Esophagus squamous epithelium (tissue), 5 donors: ENCODE measurements around the gene CEP250. TPM values are rescaled to one million over a fixed set of nuclear protein-coding genes. Genes with fewer than 3 reads are reported as not detected.
A peak's percentile ranks its signal among the peaks of the same experiment; 100 is the strongest.

Experiments
- DNase-seq: peaks from one replicate; lab custom pipeline; 2025; lab: John Stamatoyannopoulos, UW
- H3K27ac ChIP-seq, 4 donors: fragments of 200-600 bp; sonication (generic); one replicate each; pipeline ENCODE4 v1.5.1; 2016 to 2019; ENCODE audit warnings: mild to moderate bottlenecking in 1 of 4
- H3K27me3 ChIP-seq, 4 donors: fragments of 200-600 bp; sonication (generic); 1 replicate in 3 of 4; 2 replicates in 1 of 4; pipeline versions ENCODE4 v1.5.1 to v1.6.0; 2017 to 2021; ENCODE audit warnings: antibody characterized with exemption in 1 of 4
- H3K36me3 ChIP-seq, 3 donors: fragments of 200-600 bp; sonication (generic); one replicate each; pipeline ENCODE4 v1.5.1; 2016 to 2019
- H3K4me1 ChIP-seq, 3 donors: fragments of 200-600 bp; sonication (generic); one replicate each; pipeline ENCODE4 v1.5.1; 2017 to 2019
- H3K4me3 ChIP-seq, 4 donors: fragments of 200-600 bp; sonication (generic); 1 replicate in 3 of 4; 2 replicates in 1 of 4; pipeline ENCODE4 v1.5.1; 2016 to 2019; ENCODE audit warnings: mild to moderate bottlenecking in 2 of 4, moderate library complexity in 1 of 4
- H3K9me3 ChIP-seq, 3 donors: fragments of 200-600 bp; sonication (generic); one replicate each; pipeline ENCODE4 v1.5.1; 2016 to 2019
- CTCF ChIP-seq, 6 experiments: fragments of 450-650 bp in 4 of 6; fragments of 200-600 bp in 2 of 6; sonication (generic) in 2 of 6; IDR thresholded peaks; one replicate each; pipeline ENCODE4 v1.5.1; 2016 to 2019; ENCODE audit warnings: antibody characterized with exemption in 6 of 6, mild to moderate bottlenecking in 4 of 6, moderate library complexity in 4 of 6
- POLR2A ChIP-seq, 4 donors: fragments of 450-650 bp; IDR thresholded peaks; one replicate each; pipeline ENCODE4 v1.6.1; 2017; ENCODE audit warnings: antibody characterized with exemption in 4 of 4, mild to moderate bottlenecking in 4 of 4, moderate library complexity in 3 of 4
- WGBS, 2 donors: methylation state at CpG; one replicate each; pipeline ENCODE4 v1.1.5; 2018; 5-methylcytosine and 5-hydroxymethylcytosine counted together
- intact Hi-C: fragments of 100-400 bp; cut with DNase I; formaldehyde crosslinking; loops from one replicate; pipeline ENCODE4 v1.15.0; 2022
- total RNA-seq, 4 donors: library from RNA; depleted of rRNA; stranded (reverse); fragments of >200 nt; gene quantifications; one replicate each; pipeline ENCODE4 v1.1.0, GENCODE V29; 2016
- donor health status: DM: yes; HTN: yes; CAD: no.

Gene CEP250
- total RNA-seq, 4 donors from 2014 or later: 10.6 to 22.7 (median 16.6) TPM

GRCh38 chr20:35463455-35464300 lies 8.3 kb downstream of the CEP250 start:
- Histone ChIP-seq H3K36me3 (peaks cover 0 to 89% (median 19%) of the 10 kb centered on the region in 3 donors), H3K27ac (no peak overlapping the region), H3K4me3 (no peak overlapping the region), H3K4me1 (peaks cover 0 to 8% (median 0%) of the 10 kb centered on the region in 3 donors), H3K9me3 (no peaks in the 10 kb centered on the region), H3K27me3 (no peaks in the 10 kb centered on the region)
- DNase-seq: no peak
- intact Hi-C loops: no loop called here
- TF ChIP-seq POLR2A (IDR thresholded peaks at IDR 0.05): no peak
- peak; percentile 61 to 81 (median 75) for TF ChIP-seq CTCF (IDR thresholded peaks at IDR 0.05)
- WGBS, 2 donors: 20 to 32% methylated on average over 3 to 4 of the region's 4 CpGs

GRCh38 chr20:35465976-35466375 lies 10.6 kb downstream of the CEP250 start:
- no peaks in the 10 kb centered on the region for H3K9me3 ChIP-seq
- intact Hi-C loops: no loop called here
- H3K27me3 ChIP-seq: no peaks in the 10 kb centered on the region
- H3K27ac ChIP-seq: no peak overlapping the region
- no peak for DNase-seq
- H3K4me3 ChIP-seq: no peak overlapping the region
- H3K4me1 ChIP-seq: peaks cover 0 to 8% (median 0%) of the 10 kb centered on the region in 3 donors
- TF ChIP-seq CTCF (IDR thresholded peaks at IDR 0.05) (no peak), POLR2A (IDR thresholded peaks at IDR 0.05) (no peak)
- H3K36me3 ChIP-seq: peaks cover 0 to 93% (median 27%) of the 10 kb centered on the region in 3 donors
- 72 to 81% methylated on average over 4 to 6 of the region's 6 CpGs for WGBS, 2 donors

GRCh38 chr20:35466856-35467255 lies 11.5 kb downstream of the CEP250 start:
- intact Hi-C loops: no loop called here
- TF ChIP-seq POLR2A (IDR thresholded peaks at IDR 0.05) (no peak), CTCF (IDR thresholded peaks at IDR 0.05) (no peak)
- no peak overlapping the region for H3K4me3 ChIP-seq
- peaks cover 0 to 93% (median 30%) of the 10 kb centered on the region in 3 donors for H3K36me3 ChIP-seq
- H3K4me1 ChIP-seq: peaks cover 0 to 8% (median 0%) of the 10 kb centered on the region in 3 donors
- H3K27ac ChIP-seq: peak overlapping the region in 1 of 4 donors; percentile 36
- no peaks in the 10 kb centered on the region for H3K27me3 ChIP-seq
- DNase-seq: no peak
- H3K9me3 ChIP-seq: no peaks in the 10 kb centered on the region
- WGBS, 2 donors: 65 to 90% methylated on average over 4 to 5 of the region's 6 CpGs

- Histone ChIP-seq H3K4me1 (peaks cover 0 to 8% (median 0%) of the 10 kb centered on the region in 3 donors), H3K4me3 (no peak overlapping the region), H3K27me3 (no peaks in the 10 kb centered on the region), H3K36me3 (peaks cover 6 to 93% (median 28%) of the 10 kb centered on the region in 3 donors), H3K9me3 (no peaks in the 10 kb centered on the region), H3K27ac (peak overlapping the region in 1 of 4 donors; percentile 36)
- TF ChIP-seq CTCF (IDR thresholded peaks at IDR 0.05) (no peak), POLR2A (IDR thresholded peaks at IDR 0.05) (no peak)
- 81 to 90% methylated on average over 4 to 8 of the region's 9 CpGs for WGBS, 2 donors
- intact Hi-C loops: no loop called here
- no peak for DNase-seq
Measured at GRCh38 chr20:35467339-35468224, 12.2 kb downstream of the CEP250 start.
